Activated CD4-positive, alpha-beta T cell treated with anti-CD3 and anti-CD28 coated beads, Interleukin-2, amount 50 U/mL, for 16 hours (primary cell): Measurements from ENCODE around the gene SERP1.
A peak's percentile ranks its signal among the peaks of the same experiment; 100 is the strongest.
"Not testable (repeated sequence)": the region's sequence is repeated elsewhere in the genome, so short reads cannot be mapped to it uniquely, and the experiment has no call there.

Experiments
- DNase-seq: peaks from one replicate; pipeline ENCODE4 v3.0.0-alpha.2; 2020

SERP1 gene

GRCh38 chr3:150538324-150539208, 7.7 kb downstream of the SERP1 start:
- DNase-seq, result no peak

GRCh38 chr3:150535204-150535603, 11.1 kb downstream of the SERP1 start:
- DNase-seq, result no peak

GRCh38 chr3:150531775-150532174, 14.5 kb downstream of the SERP1 start:
- DNase-seq, result no peak

GRCh38 chr3:150528354-150528797, 17.9 kb downstream of the SERP1 start:
- DNase-seq, result no peak

GRCh38 chr3:150527464-150528255, 18.6 kb downstream of the SERP1 start:
- DNase-seq, result no peak

GRCh38 chr3:150523538-150523937, 22.8 kb downstream of the SERP1 start:
- DNase-seq, result no peak

- no peak for DNase-seq
Observed at GRCh38 chr3:150521463-150521862, 24.8 kb downstream of the SERP1 start.

- no peak for DNase-seq
Observed at GRCh38 chr3:150520408-150520807, 25.9 kb downstream of the SERP1 start.

- no peak for DNase-seq
Observed at GRCh38 chr3:150519026-150519425, 27.3 kb downstream of the SERP1 start.

- peak; percentile 6 for DNase-seq
Observed at GRCh38 chr3:150515210-150515609, 31.1 kb downstream of the SERP1 start.

- no peak for DNase-seq
Observed at GRCh38 chr3:150511122-150511821, 35.0 kb downstream of the SERP1 start.

- no peak for DNase-seq
Observed at GRCh38 chr3:150509780-150510179, 36.5 kb downstream of the SERP1 start.

GRCh38 chr3:150508401-150508800, 37.9 kb downstream of the SERP1 start:
- no peak for DNase-seq

GRCh38 chr3:150504483-150504882, 41.8 kb downstream of the SERP1 start:
- DNase-seq, result no peak

GRCh38 chr3:150503402-150504099, 42.7 kb downstream of the SERP1 start:
- DNase-seq, result no peak

- DNase-seq, result not testable (repeated sequence)
Observed at GRCh38 chr3:150500960-150501359, 45.3 kb downstream of the SERP1 start.

- no peak for DNase-seq
Observed at GRCh38 chr3:150497956-150498355, 48.3 kb downstream of the SERP1 start.

- peak; percentile 45 for DNase-seq
Observed at GRCh38 chr3:150495563-150496168, 50.6 kb downstream of the SERP1 start.

GRCh38 chr3:150495149-150495548, 51.1 kb downstream of the SERP1 start:
- DNase-seq, result no peak

GRCh38 chr3:150494411-150494977, 51.8 kb downstream of the SERP1 start:
- no peak for DNase-seq
